Pulmonary artery endothelial cell (primary cell): ENCODE data around the gene CDKN2B. TPM values are rescaled to one million over a fixed set of nuclear protein-coding genes. Genes with fewer than 3 reads are reported as not detected.

Source experiments
- DNase-seq: peaks from one replicate; pipeline ENCODE4 v3.0.0-alpha.2; 2011; ENCODE audit warnings: low read depth, low spot score
- total RNA-seq: library from RNA; depleted of rRNA; stranded (reverse); fragments of >200 nt; gene quantifications from 2 replicates; pipeline ENCODE4 v1.2.3, GENCODE V29; 2014

The CDKN2B gene
- total RNA-seq, 1 donor from 2014 or later, result 3.5 TPM

DNA sequence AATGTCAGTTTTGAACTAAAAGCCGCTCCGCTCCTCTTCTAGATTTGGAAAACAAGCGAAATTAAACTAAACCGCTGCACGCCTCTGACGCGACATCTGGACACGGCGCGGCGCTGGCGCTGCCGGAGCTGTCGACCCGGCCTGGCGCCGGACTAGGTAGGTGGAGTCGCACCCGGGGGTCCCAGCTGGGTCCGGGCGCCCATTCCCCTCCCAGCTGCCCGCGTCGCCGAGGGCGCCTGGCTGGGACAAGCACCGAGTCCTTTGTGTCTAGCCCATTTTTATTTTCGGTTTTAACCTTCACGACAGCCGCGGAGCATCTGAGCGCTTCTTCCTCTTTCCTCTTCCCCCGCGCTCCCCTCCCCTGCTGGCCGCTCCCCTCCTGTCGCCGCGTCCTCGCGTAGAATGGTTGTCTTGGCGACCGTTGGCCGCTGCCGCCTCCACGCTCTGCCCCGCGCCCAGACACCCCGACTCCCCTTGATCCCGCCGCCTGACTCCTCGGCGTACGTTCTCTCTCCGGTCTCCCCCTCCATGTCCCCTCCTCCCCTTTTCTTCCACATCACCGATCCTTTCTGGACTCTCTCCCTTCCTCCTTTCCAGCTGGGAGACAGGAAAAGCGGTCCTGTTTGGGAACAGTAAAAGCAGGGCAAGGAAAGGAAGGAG lies 14.0 kb downstream of the CDKN2B start:
- DNase-seq, result no peak

DNA sequence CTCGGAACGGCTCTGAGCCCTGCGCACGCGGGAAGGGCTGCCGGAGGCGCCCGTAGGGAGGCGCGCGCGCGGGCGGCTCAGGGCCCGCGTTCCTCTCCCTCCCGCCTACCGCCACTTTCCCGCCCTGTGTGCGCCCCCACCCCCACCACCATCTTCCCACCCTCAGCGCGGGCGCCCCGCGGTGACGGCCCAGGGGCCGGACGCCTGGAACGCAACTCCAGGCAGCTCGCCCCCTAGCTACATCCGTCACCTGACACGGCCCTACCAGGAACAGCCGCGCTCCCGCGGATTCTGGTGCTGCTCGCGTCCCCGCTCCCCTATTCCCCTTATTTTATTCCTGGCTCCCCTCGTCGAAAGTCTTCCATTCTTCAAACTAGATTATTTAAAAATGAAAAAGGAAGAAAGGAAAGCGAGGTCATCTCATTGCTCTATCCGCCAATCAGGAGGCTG lies 14.5 kb downstream of the CDKN2B start, which contains the start of gene CDKN2B-AS1:
CDKN2B-AS1 (plus strand) TSS at position 236 of the 450 bp plus-strand sequence.
- no peak for DNase-seq

DNA sequence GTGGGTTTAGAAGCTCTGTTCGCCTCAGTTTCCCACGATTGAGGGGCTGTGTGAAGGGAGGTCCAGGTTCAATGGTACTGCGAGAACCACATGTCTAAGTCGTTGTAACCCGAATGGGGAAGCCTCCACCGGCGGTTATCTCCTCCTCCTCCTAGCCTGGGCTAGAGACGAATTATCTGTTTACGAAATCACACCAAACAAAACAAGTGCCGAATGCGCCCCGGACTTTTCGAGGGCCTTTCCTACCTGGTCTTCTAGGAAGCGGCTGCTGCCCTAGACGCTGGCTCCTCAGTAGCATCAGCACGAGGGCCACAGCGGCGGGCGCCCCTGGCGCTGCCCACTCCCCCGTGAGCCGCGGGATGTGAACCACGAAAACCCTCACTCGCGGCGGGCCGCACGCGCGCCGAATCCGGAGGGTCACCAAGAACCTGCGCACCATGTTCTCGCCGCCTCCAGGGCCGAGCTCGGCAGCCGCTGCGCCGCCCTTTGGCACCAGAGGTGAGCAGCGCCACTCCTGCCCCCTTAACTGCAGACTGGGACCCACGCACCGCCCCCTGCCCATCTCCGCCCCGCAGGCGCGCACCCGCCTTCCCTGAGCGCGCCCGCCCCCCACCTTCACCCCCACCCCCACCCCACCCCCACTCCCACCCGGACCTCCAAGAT lies 15.1 kb downstream of the CDKN2B start, which contains the start of gene CDKN2A:
CDKN2A (minus strand) TSS at position 500 of the 663 bp plus-strand sequence.
- no peak for DNase-seq

DNA sequence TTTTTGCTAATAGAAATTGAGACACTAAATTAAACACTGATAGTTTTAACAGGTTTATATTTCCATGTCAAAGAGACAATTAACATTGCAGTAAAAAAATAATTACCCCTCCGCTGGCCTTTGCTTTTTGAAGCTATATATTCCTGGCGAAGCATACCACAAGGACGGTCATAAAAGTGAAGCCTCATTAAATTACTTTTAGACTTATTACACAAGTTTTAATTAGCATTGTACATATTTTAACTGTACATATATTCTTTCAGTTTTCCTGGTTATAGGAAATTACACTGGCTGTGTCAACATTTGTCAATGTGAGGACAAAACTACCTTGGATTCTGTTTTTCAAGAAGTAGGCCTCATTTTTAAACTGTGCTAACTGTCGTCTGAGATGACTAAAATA lies 16.1 kb downstream of the CDKN2B start:
- DNase-seq, result no peak

DNA sequence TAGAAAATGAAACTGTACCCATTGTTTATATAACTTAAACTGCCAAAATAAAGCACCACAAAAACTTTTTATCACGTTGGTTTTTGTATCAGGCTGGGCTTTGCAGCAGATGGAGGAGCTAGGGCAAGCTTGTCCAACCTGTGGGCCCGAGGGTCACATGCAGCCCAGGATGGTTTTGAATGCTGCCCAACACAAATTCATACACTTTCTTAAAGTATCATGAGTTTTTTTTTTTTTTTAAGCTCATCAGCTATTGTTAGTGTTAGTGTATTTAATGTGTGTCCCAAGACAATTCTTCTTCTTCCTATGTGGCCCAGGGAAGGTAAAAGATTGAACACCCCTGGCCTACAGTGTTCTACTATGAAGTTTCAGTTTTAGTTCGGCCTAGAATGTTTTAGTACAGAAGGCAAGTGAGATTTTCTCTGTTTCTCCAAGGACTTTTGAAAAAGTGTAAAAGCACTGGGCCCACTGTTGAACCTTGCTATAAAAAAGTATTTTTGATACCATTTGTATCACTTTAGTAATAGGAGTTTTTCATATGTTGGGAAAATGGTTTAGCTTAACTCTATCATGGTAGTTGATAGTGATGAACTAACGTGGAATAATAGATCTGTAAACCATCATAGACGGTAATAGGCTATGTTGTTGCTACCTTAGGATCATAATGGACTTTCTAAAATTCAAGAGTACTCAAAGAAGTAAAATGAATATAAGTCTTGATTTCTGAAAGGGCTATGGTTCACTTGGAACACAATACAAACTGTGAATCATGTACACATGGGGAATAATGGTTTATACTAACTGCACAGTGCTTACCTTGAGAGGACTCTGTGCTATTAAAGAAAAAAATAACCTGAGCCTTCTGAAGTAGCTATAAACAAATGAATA lies 17.8 kb downstream of the CDKN2B start:
- DNase-seq, result no peak

DNA sequence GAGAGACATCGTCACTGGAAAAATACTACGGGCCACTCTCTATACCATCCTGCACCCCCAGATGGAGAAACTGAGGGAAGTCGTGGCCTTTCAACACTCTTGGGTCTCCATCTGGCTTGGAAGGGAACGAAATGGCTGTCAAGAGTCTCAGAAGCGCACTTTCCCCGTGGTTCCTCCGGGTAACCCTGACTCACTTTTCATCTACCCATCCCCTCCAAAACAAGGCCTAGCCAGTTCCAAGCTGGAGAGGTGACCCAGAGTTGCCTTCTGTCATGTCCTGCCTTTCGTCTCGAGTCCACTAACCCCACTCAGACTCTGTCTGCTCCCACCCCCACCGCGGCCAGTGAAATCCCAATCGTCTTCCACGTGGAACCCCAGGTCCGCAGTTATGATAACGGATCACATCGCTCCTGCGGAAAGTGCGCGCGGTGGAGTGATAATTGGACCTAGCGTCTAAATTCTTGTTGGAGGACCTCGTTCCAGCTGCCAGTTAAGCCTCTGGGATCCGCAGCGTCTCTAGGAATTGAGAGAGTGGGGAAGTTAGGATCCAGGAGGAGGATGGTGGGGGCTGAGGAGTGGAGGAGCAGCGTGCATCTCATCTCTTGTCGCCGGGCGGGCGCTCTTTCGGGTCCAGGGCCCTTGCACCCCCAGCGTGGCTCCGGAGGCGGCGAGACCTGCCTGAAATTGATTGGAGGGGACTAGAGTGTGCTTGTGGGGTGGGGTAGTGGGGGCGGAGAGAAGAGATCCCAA lies 19.5 kb downstream of the CDKN2B start:
- no peak for DNase-seq

DNA sequence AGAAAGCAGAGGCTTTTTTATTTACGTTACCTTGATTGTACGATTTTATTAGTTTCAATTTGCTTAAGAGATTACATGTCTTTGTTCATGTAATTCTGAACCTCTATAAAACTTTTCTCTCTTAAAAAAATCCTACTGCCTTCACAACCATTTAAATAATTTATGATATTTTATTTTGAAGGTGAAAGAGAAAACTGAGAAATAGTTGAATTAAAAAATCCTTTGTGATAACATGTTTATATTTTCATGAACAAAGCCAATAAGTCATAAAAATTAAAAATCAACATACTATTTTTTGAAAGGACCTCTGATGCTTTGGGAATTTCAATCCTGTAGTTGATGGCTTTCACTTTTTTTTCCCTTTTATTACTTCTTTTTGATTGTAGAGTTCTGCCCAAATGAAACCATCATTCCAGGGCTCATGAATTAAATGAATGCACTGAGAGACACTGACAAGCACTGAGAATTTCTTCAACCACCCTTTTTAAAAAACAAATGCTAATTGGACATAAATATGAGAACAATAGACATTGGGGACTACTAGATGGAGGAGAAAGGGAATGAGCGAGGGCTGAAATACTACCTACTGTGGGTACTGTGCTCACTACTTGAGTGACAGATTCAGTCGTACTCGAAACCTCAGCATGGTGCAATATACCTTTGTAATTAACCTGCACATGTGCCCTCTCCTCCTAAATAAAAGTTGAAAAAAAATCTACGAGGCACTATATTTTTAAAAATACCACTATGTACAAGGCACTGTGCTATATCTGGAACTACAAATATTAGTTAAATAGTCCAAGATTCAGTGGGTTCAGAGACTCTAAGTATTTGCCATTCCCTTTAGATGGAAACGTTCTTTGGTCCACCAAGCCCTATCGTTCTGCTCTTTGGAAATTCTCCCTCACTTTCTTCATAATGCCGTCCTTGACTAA lies 20.8 kb downstream of the CDKN2B start:
- no peak for DNase-seq

DNA sequence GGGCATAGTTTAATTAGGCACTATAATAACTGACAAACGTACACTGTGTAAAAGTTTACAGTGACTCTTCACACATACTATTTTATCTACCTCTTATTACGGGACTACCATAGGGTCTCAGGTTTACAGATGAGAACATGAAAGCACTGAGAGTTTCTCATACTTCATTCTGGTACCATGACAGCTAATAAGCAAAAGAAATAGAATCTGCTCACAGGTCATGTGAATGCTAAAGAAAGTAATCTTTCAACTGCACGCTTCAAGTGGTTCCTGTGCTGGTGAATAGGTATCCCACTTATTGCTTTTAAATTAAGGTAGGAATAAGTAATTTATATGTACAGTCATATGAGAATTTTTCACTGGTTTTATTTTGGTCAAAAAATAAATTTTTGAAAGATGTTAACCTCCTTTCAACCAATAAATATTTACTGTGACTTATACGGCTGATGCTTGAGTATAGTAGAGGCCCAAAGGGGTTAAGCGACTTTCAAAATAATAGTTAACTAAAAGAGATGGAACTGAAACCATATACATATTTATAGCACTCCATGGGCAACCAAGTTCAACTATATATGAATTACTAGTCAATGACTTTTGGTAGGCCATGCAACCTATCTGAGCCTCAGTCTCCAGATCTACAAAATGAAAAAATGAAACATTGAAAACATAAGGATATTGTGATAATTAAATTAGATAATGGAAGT lies 23.0 kb downstream of the CDKN2B start:
- no peak for DNase-seq

DNA sequence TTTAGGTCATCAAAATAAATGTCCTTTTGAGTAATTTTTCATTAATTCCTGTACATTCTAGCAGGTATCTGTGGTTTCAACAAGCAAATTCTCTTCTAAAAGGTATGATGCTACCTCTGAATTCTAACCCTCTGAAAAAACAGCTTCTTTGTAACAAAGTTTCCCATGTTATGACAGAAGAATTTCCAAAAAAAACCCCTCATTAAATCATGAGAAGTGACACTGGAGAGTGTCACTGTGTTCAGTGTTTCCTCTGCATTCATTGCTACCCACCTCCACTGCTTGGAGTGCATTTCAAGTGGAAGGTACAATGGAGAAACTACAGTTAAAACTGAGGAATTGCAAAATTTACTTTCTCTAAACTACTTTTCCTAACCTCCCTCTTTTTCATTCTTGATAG lies 25.0 kb downstream of the CDKN2B start:
- DNase-seq, result no peak

DNA sequence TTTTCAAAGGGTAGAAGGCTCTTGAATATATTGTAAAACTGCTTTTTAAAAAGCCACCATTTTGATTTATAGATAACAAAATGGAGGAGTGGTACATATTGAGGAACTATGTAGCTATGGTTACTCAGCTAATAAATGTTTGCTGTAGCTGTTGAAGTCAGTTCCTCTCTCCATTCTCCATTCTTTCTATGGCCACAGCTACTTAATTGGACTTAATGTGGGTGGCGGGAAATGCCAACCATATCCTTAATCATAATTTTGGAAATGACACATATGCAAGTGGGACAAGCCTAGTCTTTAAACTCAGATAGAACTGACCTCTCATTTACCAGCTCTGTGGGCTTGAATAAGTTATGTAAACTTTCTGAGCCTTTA lies 25.6 kb downstream of the CDKN2B start:
- no peak for DNase-seq

DNA sequence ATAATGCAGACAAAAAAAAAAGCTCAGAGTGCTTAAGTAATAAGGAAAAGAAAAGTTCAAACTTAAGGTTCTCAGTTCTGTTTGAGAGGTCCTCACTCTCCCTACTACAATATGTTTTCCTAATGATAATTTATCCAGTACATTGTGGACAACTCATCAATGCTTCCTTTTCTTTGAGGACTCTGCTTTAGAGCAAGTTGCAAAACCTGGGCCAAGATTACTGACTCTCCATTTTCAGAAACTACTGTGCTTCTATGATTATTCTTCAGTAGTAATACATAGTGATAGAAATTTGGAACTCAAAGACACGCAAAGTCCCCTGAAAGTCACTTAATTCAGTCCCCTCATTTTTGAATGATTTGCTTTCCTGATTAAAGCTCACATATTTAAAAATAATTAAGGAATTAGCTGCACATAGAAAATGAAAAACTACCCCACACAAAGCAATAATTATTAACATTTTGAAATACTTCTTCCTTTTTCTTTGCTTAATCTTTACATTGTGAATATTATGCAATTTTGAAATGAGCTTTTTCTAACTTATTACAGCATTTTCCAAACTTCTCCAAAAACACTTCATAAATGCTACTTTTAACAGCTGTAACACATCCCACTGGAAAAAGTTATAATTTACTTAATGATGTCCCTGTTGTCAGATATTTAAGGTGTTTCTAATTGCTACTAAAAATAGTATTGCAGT lies 26.1 kb downstream of the CDKN2B start:
- DNase-seq, result no peak

DNA sequence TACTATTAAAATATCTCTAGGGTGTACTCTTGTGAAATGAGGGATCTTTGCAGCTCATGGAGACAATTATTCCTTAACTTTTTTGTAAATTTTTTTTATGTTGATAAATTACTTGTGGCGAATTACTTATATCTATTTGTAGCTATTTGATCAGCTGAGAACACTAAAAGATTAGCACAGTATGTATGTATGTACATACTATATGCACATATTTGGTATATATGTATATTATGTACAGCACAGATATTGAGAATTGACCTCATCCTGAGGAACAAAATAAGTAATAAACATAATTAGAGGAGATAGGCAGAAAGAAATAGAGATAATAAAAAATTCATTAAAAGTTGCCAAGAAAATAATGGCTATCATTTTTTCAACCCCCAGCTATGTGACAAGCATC lies 26.7 kb downstream of the CDKN2B start:
- DNase-seq, result no peak

DNA sequence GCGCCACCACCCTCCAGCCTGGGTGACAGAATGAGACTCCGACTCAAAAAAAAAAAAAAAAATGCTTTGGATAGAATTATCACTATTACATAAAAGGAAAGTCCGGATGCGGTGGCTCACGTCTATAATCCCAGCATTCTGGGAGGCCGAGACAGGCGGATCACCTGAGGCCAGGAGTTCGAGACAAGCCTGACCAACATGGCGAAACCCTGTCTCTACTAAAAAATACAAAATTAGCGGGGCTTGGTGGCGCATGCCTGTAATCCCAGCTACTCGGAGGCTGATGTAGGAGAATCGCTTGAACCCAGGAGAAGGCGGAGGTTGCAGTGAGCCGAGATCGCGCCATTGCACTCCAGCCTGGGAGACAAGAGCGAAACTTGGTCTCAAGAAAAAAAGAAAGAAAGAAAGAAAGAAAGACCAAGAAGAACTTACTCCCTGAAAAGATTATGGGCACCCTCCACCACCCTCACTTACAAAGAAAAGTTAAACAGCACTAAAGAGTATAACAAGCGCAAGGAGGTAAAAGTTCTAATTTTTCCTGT lies 32.7 kb downstream of the CDKN2B start:
- DNase-seq, result no peak

DNA sequence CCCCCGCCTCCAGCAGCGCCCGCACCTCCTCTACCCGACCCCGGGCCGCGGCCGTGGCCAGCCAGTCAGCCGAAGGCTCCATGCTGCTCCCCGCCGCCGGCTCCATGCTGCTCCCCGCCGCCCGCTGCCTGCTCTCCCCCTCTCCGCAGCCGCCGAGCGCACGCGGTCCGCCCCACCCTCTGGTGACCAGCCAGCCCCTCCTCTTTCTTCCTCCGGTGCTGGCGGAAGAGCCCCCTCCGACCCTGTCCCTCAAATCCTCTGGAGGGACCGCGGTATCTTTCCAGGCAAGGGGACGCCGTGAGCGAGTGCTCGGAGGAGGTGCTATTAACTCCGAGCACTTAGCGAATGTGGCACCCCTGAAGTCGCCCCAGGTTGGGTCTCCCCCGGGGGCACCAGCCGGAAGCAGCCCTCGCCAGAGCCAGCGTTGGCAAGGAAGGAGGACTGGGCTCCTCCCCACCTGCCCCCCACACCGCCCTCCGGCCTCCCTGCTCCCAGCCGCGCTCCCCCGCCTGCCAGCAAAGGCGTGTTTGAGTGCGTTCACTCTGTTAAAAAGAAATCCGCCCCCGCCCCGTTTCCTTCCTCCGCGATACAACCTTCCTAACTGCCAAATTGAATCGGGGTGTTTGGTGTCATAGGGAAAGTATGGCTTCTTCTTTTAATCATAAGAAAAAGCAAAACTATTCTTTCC lies 34.2 kb downstream of the CDKN2B start:
- no peak for DNase-seq

DNA sequence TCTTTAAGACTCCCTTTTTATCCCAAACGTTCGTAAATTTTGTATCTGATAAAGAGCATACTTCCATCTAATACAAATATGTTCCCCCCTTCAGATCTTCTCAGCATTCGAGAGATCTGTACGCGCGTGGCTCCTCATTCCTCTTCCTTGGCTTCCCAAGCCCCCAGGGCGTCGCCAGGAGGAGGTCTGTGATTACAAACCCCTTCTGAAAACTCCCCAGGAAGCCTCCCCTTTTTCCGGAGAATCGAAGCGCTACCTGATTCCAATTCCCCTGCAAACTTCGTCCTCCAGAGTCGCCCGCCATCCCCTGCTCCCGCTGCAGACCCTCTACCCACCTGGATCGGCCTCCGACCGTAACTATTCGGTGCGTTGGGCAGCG lies 34.8 kb downstream of the CDKN2B start:
- no peak for DNase-seq

DNA sequence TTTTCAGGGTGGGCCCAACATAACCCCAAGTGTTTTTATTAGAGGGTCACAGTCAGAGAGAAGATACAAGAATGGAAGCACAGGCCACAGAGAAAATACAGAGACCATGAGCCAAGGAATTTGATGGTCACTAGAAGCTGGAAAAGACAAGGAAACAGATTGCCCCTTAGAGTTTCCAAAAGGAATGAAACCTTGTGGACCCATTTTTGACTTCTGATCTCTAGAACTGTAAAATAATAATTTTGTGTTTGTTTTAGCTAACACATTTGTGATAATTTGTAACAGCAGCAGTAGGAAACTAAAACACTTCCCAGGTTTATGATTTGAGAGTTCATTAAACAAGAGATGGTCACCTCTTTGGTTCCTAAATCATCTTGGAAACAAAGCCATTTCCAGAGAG lies 36.7 kb downstream of the CDKN2B start:
- DNase-seq, result no peak

DNA sequence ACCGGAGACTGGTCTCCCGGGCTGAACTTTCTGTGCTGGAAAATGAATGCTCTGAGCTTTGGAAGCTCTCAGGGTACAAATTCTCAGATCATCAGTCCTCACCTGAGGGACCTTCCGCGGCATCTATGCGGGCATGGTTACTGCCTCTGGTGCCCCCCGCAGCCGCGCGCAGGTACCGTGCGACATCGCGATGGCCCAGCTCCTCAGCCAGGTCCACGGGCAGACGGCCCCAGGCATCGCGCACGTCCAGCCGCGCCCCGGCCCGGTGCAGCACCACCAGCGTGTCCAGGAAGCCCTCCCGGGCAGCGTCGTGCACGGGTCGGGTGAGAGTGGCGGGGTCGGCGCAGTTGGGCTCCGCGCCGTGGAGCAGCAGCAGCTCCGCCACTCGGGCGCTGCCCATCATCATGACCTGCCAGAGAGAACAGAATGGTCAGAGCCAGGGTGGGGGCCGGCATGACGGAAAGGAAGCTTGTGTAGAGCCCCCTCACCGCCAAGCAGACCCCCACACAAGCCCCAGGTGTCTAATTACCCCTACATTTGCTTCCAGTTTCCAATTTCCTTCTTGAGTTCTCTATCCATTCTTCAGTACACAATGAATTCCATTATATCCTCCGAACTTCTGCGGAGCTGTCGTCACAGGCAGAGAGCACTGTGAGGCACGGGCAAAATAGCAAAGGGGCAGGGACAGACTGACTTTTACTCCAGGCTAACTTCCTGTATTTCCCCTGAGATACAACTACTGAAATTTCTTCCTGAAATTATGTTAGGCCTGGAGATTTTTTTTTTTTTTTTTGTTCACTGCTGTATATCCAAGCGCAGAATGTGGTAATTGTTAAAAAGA lies 38.1 kb downstream of the CDKN2B start:
- DNase-seq, result no peak
